Type B pancreatic cell (in vitro differentiated cells): ENCODE measurements around the gene GMPS. TPM values are rescaled to one million over a fixed set of nuclear protein-coding genes. Genes with fewer than 3 reads are reported as not detected.
"Not testable (repeated sequence)": the region's sequence is repeated elsewhere in the genome, so short reads cannot be mapped to it uniquely, and the experiment has no call there.

Experiments
- DNase-seq: peaks from one replicate; pipeline ENCODE4 v3.0.0; 2021; ENCODE audit warnings: mixed read lengths; ENCODE audit not compliant: unreplicated experiment; ENCODE audit errors: extremely low spot score
- H3K27ac Mint-ChIP-seq: 2 replicates; pipeline ENCODE4 v1.8.0; 2021; ENCODE audit warnings: mild to moderate bottlenecking, mixed read lengths
- H3K27me3 Mint-ChIP-seq: 2 replicates; pipeline ENCODE4 v1.8.0; 2021; ENCODE audit warnings: mixed read lengths
- H3K36me3 Mint-ChIP-seq: 2 replicates; pipeline ENCODE4 v1.8.0; 2021; ENCODE audit warnings: mixed read lengths
- H3K4me1 Mint-ChIP-seq: one replicate; pipeline ENCODE4 v1.8.0; 2021; ENCODE audit warnings: mixed read lengths; ENCODE audit not compliant: unreplicated experiment
- H3K4me3 Mint-ChIP-seq: 2 replicates; pipeline ENCODE4 v1.8.0; 2021; ENCODE audit warnings: mild to moderate bottlenecking, mixed read lengths
- H3K9me3 Mint-ChIP-seq: 2 replicates; pipeline ENCODE4 v1.8.0; 2021; ENCODE audit warnings: mixed read lengths
- CTCF ChIP-seq: fragments of 200-600 bp; sonication (generic); conservative IDR thresholded peaks from 2 replicates; pipeline ENCODE4 v1.5.0; 2021; ENCODE audit warnings: antibody characterized with exemption, mild to moderate bottlenecking
- total RNA-seq: library from RNA; stranded (reverse); gene quantifications from 2 replicates; pipeline ENCODE4 v1.2.1, GENCODE V29; 2021; ENCODE audit warnings: low replicate concordance

Gene GMPS
- total RNA-seq, 1 donor from 2014 or later = 90.4 TPM

- Mint-ChIP-seq H3K27me3 (no peaks in the 10 kb centered on the region), H3K4me3 (no peak overlapping the region), H3K27ac (no peak overlapping the region), H3K4me1 (peaks cover 22% of the 10 kb centered on the region), H3K36me3 (peaks cover 15% of the 10 kb centered on the region), H3K9me3 (no peaks in the 10 kb centered on the region)
- DNase-seq = no peak
- TF ChIP-seq CTCF = no peak
Observed at GRCh38 chr3:155880286-155880685, 9.8 kb downstream of the GMPS start.

- Mint-ChIP-seq H3K9me3 (no peaks in the 10 kb centered on the region), H3K36me3 (peaks cover 7% of the 10 kb centered on the region), H3K4me1 (peaks cover 22% of the 10 kb centered on the region), H3K4me3 (no peak overlapping the region), H3K27ac (no peak overlapping the region), H3K27me3 (no peaks in the 10 kb centered on the region)
- DNase-seq = no peak
- TF ChIP-seq CTCF = no peak
Observed at GRCh38 chr3:155884292-155884691, 13.8 kb downstream of the GMPS start.

- no peaks in the 10 kb centered on the region for H3K27me3 Mint-ChIP-seq
- TF ChIP-seq CTCF = no peak
- H3K27ac Mint-ChIP-seq = no peak overlapping the region
- H3K9me3 Mint-ChIP-seq = no peaks in the 10 kb centered on the region
- H3K4me3 Mint-ChIP-seq = no peak overlapping the region
- peaks cover 27% of the 10 kb centered on the region for H3K4me1 Mint-ChIP-seq
- H3K36me3 Mint-ChIP-seq = peaks cover 7% of the 10 kb centered on the region
- no peak for DNase-seq
Observed at GRCh38 chr3:155885292-155885691, 14.8 kb downstream of the GMPS start.

- H3K4me1 Mint-ChIP-seq = peaks cover 33% of the 10 kb centered on the region
Observed at GRCh38 chr3:155886348-155886747, 15.9 kb downstream of the GMPS start.

GRCh38 chr3:155886915-155887314, 16.5 kb downstream of the GMPS start:
- no peak overlapping the region for H3K4me3 Mint-ChIP-seq
- H3K9me3 Mint-ChIP-seq = no peaks in the 10 kb centered on the region
- H3K36me3 Mint-ChIP-seq = peaks cover 9% of the 10 kb centered on the region
- peaks cover 31% of the 10 kb centered on the region for H3K4me1 Mint-ChIP-seq
- TF ChIP-seq CTCF = no peak
- no peaks in the 10 kb centered on the region for H3K27me3 Mint-ChIP-seq
- no peak for DNase-seq
- no peak overlapping the region for H3K27ac Mint-ChIP-seq

More at GRCh38 chr3:155886348-155886747, 15.9 kb downstream of the GMPS start:
- H3K27ac Mint-ChIP-seq, H3K9me3 Mint-ChIP-seq, DNase-seq, H3K27me3 Mint-ChIP-seq, H3K4me3 Mint-ChIP-seq: not testable (repeated sequence)
- H3K36me3 Mint-ChIP-seq = peaks cover 10% of the 10 kb centered on the region

- TF ChIP-seq CTCF = no peak
- DNase-seq = no peak
- Mint-ChIP-seq H3K36me3 (peaks cover 15% of the 10 kb centered on the region), H3K27me3 (no peaks in the 10 kb centered on the region), H3K9me3 (no peaks in the 10 kb centered on the region), H3K4me3 (no peak overlapping the region), H3K27ac (no peak overlapping the region), H3K4me1 (peaks cover 26% of the 10 kb centered on the region)
Observed at GRCh38 chr3:155889212-155889611, 18.8 kb downstream of the GMPS start.
